Subcutaneous adipose tissue (tissue), 4 donors: ENCODE measurements around the gene BCL2L15. TPM values are rescaled to one million over a fixed set of nuclear protein-coding genes. Genes with fewer than 3 reads are reported as not detected.

Experiments
- total RNA-seq, 4 donors: library from RNA; depleted of rRNA; stranded (reverse); fragments of >200 nt; gene quantifications; one replicate each; pipeline ENCODE4 v1.1.0, GENCODE V29; 2016
- TF ChIP-seq, protein P1 (sequence below): fragments of 450-650 bp; IDR thresholded peaks from one replicate; pipeline ENCODE4 v1.5.1; 2016; ENCODE audit warnings: low read depth, mild to moderate bottlenecking, control low read depth, antibody characterized with exemption, moderate library complexity

The BCL2L15 gene
- total RNA-seq, 4 donors from 2014 or later, result 0.16 to 0.38 (median 0.20) TPM

- TF ChIP-seq, protein P1, sequence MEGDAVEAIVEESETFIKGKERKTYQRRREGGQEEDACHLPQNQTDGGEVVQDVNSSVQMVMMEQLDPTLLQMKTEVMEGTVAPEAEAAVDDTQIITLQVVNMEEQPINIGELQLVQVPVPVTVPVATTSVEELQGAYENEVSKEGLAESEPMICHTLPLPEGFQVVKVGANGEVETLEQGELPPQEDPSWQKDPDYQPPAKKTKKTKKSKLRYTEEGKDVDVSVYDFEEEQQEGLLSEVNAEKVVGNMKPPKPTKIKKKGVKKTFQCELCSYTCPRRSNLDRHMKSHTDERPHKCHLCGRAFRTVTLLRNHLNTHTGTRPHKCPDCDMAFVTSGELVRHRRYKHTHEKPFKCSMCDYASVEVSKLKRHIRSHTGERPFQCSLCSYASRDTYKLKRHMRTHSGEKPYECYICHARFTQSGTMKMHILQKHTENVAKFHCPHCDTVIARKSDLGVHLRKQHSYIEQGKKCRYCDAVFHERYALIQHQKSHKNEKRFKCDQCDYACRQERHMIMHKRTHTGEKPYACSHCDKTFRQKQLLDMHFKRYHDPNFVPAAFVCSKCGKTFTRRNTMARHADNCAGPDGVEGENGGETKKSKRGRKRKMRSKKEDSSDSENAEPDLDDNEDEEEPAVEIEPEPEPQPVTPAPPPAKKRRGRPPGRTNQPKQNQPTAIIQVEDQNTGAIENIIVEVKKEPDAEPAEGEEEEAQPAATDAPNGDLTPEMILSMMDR, result no peak
Measured at GRCh38 chr1:113895098-113895497, 7.7 kb upstream of the BCL2L15 start.

GRCh38 chr1:113893267-113893666, 5.9 kb upstream of the BCL2L15 start:
- TF ChIP-seq, protein P1, result no peak

DNA sequence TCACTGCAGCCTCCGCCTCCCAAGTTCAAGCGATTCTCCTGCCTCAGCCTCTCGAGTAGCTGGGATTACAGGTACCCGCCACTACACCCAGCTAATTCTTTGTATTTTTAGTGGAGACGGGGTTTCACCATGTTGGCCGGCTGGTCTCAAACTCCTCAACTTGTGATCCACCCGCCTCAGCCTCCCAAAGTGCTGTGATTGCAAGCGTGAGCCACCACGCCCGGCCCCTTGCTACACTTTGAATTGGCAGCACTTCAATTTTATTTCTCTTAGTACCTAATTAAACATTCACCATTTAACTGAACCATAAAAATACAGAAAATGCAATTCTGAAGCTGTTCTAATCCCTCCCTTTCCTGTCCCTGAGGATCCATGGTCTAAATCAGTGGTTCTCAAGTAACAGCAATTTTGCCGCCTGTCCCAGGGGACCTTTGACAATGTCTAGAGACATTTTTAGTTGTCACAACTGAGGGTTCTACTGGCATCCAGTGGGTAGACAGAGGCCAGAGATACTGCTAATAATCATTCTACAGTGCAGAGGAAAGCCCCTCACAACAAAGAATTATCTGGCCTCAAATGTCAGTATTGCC, 4.3 kb upstream of the BCL2L15 start:
- TF ChIP-seq, protein P1, result no peak

GRCh38 chr1:113890816-113891215, 3.4 kb upstream of the BCL2L15 start:
- TF ChIP-seq, protein P1, result no peak

DNA sequence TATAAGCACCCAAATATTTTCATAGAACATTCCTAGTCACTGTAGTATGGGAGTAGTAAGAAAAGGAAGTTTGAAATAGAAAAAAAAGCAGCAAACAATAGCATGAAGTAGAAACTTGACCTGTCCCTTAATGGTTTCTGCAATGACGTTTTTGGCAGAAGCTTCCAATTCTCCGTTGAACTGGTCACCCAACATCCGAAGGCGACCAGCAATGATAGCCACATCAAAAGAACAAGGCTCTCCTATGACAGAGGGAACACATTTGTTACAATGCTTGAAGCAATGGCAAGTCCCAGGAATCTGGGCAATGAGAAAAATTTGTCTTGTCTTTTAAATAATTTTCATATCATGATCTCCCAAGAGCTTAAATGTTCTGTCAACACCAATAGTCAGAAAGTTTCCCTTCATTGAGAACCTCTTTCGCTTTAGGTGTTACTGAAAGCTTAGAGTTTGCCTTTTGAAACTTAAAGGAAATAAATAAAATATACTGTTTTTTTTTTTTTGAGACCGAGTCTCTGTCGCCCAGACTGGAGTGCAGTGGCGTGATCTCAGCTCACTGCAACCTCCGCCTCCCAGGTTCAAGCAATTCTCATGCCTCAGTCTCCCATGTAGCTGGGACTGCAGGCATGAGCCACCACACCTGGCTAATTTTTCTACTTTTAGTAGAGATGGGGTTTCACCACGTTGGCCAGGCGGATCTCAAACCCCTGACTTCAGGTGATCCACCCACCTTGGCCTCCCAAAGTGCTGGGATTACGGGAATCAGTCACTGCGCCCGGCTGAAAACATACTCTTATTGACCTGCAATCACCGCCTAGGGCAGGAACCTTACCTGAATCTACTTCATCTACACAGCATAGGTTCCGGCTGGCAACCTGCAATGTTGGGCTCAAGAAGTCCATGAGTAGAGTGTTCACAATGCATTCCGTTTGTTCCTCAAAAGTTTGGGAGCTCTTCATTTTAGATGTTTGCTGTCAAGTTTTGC, 672 bp downstream of the BCL2L15 start:
- TF ChIP-seq, protein P1, result no peak

- TF ChIP-seq, protein P1, result no peak
Measured at GRCh38 chr1:113881661-113882060, 5.7 kb downstream of the BCL2L15 start.

DNA sequence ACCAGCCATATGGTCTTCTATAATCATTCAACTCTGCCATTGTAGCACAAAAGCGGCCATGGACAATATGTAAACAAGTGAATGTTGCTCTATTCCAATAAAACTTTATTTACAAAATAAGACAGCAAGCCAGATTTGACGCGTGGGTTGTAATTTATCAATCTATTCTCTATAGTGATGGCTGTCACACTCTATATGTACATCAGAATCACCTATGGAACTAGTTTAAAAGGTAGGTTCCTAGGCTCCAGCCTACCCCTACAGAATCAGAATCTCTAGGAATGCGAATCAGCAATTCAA, 7.7 kb downstream of the BCL2L15 start:
- TF ChIP-seq, protein P1, result no peak
